ENCODE data around the gene FAM163B.
"Not testable (repeated sequence)": the region's sequence is repeated elsewhere in the genome, so short reads cannot be mapped to it uniquely, and the experiment has no call there.

FAM163B gene

DNA sequence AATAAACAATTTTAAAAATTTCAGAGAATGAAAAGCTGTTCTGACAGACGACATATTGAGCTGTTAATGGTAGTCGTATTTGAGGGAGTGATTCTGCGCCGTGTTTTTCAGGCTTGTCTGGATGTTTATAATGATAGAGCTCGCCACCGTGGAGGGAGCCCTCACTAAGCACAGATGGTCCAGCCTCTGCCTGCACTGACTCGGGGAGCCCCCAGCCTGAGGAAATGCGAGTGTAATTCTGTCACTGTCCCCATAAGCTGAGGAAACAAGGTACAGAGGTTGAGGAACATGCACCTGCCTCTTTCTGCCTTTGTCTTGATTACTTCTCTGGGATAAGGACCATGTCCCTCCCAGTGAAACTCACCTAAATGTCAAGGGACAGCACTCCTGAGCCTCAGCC is 19.6 kb upstream of the FAM163B start:
- DNase-seq (ENCODE audit: low read depth): no peak
- H3K4me3 ChIP-seq (ENCODE audit: low read depth, low read length): no peak overlapping the region
- TF ChIP-seq, protein P1, sequence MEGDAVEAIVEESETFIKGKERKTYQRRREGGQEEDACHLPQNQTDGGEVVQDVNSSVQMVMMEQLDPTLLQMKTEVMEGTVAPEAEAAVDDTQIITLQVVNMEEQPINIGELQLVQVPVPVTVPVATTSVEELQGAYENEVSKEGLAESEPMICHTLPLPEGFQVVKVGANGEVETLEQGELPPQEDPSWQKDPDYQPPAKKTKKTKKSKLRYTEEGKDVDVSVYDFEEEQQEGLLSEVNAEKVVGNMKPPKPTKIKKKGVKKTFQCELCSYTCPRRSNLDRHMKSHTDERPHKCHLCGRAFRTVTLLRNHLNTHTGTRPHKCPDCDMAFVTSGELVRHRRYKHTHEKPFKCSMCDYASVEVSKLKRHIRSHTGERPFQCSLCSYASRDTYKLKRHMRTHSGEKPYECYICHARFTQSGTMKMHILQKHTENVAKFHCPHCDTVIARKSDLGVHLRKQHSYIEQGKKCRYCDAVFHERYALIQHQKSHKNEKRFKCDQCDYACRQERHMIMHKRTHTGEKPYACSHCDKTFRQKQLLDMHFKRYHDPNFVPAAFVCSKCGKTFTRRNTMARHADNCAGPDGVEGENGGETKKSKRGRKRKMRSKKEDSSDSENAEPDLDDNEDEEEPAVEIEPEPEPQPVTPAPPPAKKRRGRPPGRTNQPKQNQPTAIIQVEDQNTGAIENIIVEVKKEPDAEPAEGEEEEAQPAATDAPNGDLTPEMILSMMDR (IDR thresholded peaks at IDR 0.05; ENCODE audit: control insufficient read depth, extremely low read depth, insufficient read depth): no peak

DNA sequence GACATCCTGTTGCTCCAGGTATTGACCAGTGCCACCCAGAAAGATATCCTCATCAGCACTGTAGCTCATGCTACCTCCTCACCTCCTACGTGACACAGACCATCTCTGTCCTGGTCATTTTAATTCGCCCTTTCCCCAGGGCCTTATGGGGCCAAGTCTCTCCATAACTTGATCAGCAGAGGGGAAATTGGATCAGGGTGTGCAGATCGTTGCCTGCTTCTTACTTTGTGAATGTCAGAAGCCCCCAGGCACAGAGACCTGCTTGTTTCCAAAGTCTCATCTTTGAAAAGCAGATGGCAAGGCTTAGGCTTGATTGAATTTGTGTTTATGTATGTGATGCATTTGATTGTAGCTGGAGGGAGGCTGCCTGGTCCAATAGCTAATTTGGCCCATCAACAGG is 18.2 kb upstream of the FAM163B start:
- TF ChIP-seq, protein P1 (IDR thresholded peaks at IDR 0.05; ENCODE audit: control insufficient read depth, extremely low read depth, insufficient read depth): no peak
- no peak for DNase-seq (ENCODE audit: low read depth)
- no peak overlapping the region for H3K4me3 ChIP-seq (ENCODE audit: low read depth, low read length)

DNA sequence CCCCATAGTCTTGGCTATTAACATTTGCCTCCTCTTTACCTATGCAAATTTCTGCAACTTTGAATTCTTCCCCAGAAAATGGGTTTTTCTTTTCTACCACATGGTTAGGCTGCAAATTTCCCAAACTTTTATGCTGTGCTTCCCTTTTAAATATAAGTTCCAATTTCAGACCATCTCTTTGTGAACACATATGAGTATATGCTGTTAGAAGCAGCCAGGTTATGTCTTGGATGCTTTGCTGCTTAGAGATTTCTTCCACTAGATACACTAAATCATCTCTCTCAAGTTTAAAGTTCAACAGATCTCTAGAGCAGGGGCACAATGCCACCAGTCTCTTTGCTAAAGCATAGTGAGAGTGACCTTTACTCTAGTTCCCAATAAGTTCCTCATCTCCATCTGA is 16.8 kb upstream of the FAM163B start:
- not testable (repeated sequence) for DNase-seq (ENCODE audit: low read depth); H3K4me3 ChIP-seq (ENCODE audit: low read depth, low read length)

DNA sequence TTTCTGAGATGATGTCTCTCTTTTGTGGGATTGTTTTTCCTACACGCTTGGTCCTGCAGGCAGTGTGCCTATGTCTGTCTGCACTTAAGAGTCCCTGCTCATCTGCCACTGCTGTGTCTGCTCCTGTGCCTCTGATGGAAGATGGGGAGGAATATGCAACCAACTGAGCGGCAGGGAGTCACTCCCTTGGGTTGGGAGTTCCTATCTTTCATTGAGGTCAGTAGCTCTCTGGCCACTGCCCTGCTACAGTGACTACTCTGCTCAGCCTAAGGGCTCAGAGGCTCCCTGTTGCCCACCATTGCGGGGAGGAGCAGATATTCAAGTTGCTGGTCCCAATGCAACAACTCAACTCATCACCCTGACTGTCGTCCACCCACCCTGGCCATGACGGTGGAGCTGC is 13.4 kb upstream of the FAM163B start:
- H3K4me3 ChIP-seq (ENCODE audit: low read depth, low read length): no peak overlapping the region
- TF ChIP-seq, protein P1 (IDR thresholded peaks at IDR 0.05; ENCODE audit: control insufficient read depth, extremely low read depth, insufficient read depth): no peak
- DNase-seq (ENCODE audit: low read depth): no peak

DNA sequence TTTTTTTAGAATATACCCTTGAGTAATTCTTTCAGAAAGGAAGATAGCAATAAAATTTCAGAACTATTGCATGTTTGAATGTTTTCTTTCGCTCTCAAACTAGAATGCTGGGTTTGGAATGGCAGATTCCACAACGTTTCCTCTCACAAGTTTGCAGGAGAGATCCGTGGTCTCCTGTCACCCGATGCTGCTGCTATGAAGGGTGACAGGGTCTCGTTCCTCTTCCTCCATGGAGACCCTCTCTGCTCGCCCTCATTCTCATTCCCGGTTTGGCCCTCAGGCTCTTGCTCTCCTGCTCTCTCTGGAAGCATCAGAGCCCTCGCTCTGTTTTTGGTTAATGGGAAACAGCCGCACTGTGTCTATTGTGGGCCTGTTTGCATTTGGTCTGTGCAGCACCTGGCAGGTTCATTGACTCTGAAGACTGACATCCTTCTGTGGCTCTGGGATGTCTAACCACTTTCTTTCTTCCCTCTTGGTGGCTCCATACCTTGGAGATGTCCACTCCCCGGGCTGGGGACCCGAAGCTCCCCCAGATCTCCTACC is 12.6 kb upstream of the FAM163B start:
- no peak for DNase-seq (ENCODE audit: low read depth)
- no peak overlapping the region for H3K4me3 ChIP-seq (ENCODE audit: low read depth, low read length)
- TF ChIP-seq, protein P1 (IDR thresholded peaks at IDR 0.05; ENCODE audit: control insufficient read depth, extremely low read depth, insufficient read depth): no peak

DNA sequence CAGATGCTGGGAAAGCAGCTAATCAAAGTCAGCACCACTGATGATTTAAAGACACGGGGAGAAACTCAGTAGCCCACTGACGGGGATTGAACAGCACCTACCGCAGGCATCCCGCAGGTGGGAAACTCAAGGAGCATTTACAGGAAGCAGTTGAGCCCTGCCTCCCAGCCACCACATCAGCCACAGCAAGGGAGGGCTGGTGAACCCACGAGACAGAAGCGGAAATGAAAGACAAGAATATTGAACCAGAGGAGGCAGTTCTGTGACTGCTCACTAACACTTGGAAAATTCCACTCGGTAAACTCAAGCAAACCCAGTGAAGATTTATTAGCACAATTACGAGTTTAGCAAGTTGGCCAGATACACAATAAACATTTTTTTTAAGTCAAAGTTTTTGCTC is 10.6 kb upstream of the FAM163B start:
- TF ChIP-seq, protein P1 (IDR thresholded peaks at IDR 0.05; ENCODE audit: control insufficient read depth, extremely low read depth, insufficient read depth): no peak

DNA sequence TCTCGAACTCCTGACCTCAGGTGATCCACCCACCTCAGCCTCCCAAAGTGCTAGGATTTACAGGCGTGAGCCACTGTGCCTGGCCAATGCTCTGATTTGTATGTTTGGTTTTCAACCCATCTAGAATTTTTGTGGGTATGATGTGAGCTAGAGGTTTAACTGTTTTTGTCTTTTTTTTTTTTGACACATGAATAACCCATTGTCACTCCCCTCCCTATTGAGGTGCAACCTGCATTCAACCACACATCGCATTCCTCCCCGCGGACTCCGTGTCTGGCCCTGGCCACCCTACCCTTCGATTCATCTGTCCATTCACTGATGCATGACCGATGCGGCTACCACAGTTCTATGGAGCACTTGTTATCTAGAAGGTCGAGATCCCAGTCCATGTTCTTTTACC is 9.5 kb upstream of the FAM163B start:
- DNase-seq (ENCODE audit: low read depth): no peak
- no peak overlapping the region for H3K4me3 ChIP-seq (ENCODE audit: low read depth, low read length)
- TF ChIP-seq, protein P1 (IDR thresholded peaks at IDR 0.05; ENCODE audit: control insufficient read depth, extremely low read depth, insufficient read depth): no peak

More for the DNA sequence above, 10.6 kb upstream of the FAM163B start:
- DNase-seq (ENCODE audit: low read depth): peak; percentile 14
- no peak overlapping the region for H3K4me3 ChIP-seq (ENCODE audit: low read depth, low read length)

Measured in LNCaP clone FGC (cell line).